HEK293T (cell line): ENCODE measurements around the gene CSNK1D.

ENCODE experiments used
- CTCF ChIA-PET: fragments of 350-600 bp; formaldehyde crosslinking; extraction: SDS; loops from one replicate; lab custom pipeline; 2021; ENCODE audit warnings: antibody characterized with exemption, inconsistent platforms; lab: Yijun Ruan, JAX
- POLR2A ChIA-PET: fragments of 350-600 bp; formaldehyde crosslinking; extraction: SDS; loops from one replicate; lab custom pipeline; 2020; ENCODE audit warnings: antibody characterized with exemption, inconsistent platforms; lab: Yijun Ruan, JAX
- DNase-seq: peaks from one replicate; pipeline ENCODE4 v3.0.0; 2012; ENCODE audit warnings: mixed read lengths; ENCODE audit errors: extremely low spot score
- ARNT ChIP-seq: fragments of 450-650 bp; IDR thresholded peaks from 2 replicates; pipeline ENCODE4 v1.6.1; 2017; ENCODE audit warnings: mild to moderate bottlenecking
- BHLHE40 ChIP-seq: fragments of 450-650 bp; IDR thresholded peaks from 2 replicates; pipeline ENCODE4 v1.6.1; 2016; ENCODE audit warnings: mild to moderate bottlenecking, moderate library complexity, borderline replicate concordance
- CTBP1 ChIP-seq: fragments of 450-650 bp; IDR thresholded peaks from 2 replicates; pipeline ENCODE4 v1.6.1; 2016; ENCODE audit warnings: borderline replicate concordance
- ELF4 ChIP-seq: fragments of 450-650 bp; IDR thresholded peaks from 2 replicates; pipeline ENCODE4 v1.6.1; 2017; ENCODE audit warnings: antibody characterized with exemption
- FOXA1 ChIP-seq: fragments of 450-650 bp; IDR thresholded peaks from 2 replicates; pipeline ENCODE4 v1.6.1; 2016; ENCODE audit warnings: mild to moderate bottlenecking
- FOXK2 ChIP-seq: fragments of 450-650 bp; IDR thresholded peaks from 2 replicates; pipeline ENCODE4 v1.6.1; 2016; ENCODE audit warnings: mild to moderate bottlenecking
- FOXM1 ChIP-seq: fragments of 450-650 bp; IDR thresholded peaks from 2 replicates; pipeline ENCODE4 v1.6.1; 2017; ENCODE audit warnings: mild to moderate bottlenecking, borderline replicate concordance
- HDGF ChIP-seq: fragments of 450-650 bp; IDR thresholded peaks from 2 replicates; pipeline ENCODE4 v1.6.1; 2017; ENCODE audit warnings: antibody characterized with exemption, borderline replicate concordance
- L3MBTL2 ChIP-seq: fragments of 450-650 bp; conservative IDR thresholded peaks from 2 replicates; pipeline ENCODE4 v1.6.1; 2016; ENCODE audit warnings: mild to moderate bottlenecking
- LEF1 ChIP-seq: fragments of 450-650 bp; IDR thresholded peaks from 2 replicates; pipeline ENCODE4 v1.6.1; 2017; ENCODE audit warnings: mild to moderate bottlenecking, borderline replicate concordance
- NFRKB ChIP-seq: fragments of 450-650 bp; IDR thresholded peaks from 2 replicates; pipeline ENCODE4 v1.6.1; 2016; ENCODE audit warnings: mild to moderate bottlenecking, moderate library complexity
- PKNOX1 ChIP-seq: fragments of 450-650 bp; IDR thresholded peaks from 2 replicates; pipeline ENCODE4 v1.6.1; 2016
- SP1 ChIP-seq: fragments of 450-650 bp; IDR thresholded peaks from 2 replicates; pipeline ENCODE4 v1.6.1; 2017
- SUZ12 ChIP-seq: fragments of 450-650 bp; IDR thresholded peaks from 2 replicates; pipeline ENCODE4 v1.6.1; 2016; ENCODE audit warnings: mild to moderate bottlenecking
- TARDBP ChIP-seq: fragments of 450-650 bp; IDR thresholded peaks from 2 replicates; pipeline ENCODE4 v1.6.1; 2016
- ZNF384 ChIP-seq: fragments of 450-650 bp; IDR thresholded peaks from 2 replicates; pipeline ENCODE4 v1.6.1; 2016

Gene CSNK1D

DNA sequence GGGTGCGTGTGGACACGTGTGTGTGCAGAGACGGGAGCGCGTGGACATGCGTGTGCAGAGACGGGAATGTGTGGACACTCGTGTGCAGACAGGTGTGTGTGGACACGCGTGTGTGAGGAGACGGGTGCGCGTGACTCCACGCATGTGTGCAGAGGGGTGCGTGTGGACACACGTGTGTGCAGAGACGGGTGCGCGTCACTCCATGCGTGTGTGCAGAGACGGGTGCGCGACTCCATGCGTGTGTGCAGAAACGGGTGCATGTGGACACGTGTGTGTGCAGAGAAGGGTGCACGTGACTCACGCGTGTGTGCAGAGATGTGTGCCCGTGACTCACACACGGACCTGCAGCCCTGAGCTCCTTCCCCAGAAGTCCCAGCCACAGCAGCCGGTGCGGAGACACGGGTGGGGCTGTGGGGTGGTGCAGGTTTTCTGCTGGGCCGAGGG, 46.1 kb upstream of the CSNK1D start:
- CTCF ChIA-PET = no interaction called here
- POLR2A ChIA-PET = no interaction called here

DNA sequence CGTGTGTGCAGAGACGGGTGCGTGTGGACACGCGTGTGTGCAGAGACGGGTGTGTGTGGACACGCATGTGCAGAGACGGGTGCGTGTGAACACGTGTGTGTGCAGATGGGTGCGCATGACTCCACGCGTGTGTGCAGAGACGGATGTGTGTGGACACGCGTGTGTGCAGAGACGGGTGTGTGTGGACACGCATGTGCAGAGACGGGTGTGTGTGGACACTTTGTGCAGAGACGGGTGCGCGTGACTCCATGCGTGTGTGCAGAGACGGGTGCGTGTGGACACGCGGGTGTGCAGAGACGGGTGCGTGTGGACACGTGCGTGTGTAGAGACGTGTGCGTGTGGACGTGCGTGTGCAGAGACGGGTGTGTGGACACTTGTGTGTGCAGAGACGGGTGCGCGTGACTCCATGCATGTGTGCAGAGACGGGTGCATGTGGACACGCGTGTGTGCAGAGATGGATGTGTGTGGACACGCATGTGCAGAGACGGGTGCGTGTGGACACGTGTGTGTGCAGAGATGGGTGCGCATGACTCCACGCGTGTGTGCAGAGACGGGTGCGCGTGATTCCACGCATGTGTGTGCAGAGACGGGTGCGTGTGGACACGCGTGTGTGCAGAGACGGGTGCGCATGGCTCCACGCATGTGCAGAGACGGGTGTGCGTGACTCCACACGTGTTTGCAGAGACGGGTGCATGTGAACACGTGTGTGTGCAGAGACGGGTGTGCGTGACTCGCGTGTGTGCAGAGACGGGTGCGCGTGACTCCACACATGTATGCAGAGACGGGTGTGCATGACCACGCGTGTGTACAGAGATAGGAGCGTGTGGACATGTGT, 45.5 kb upstream of the CSNK1D start:
- CTCF ChIA-PET = no interaction called here

More for the DNA sequence above, 46.1 kb upstream of the CSNK1D start:
- no peak for TF ChIP-seq FOXM1
- TF ChIP-seq TARDBP = no peak
- no peak for TF ChIP-seq ZNF384
- no peak for TF ChIP-seq LEF1
- TF ChIP-seq ARNT = no peak
- no peak for TF ChIP-seq SP1
- no peak for TF ChIP-seq PKNOX1
- TF ChIP-seq FOXK2 = no peak
- TF ChIP-seq ELF4 = no peak
- no peak for TF ChIP-seq BHLHE40
- no peak for TF ChIP-seq HDGF
- TF ChIP-seq NFRKB = no peak
- TF ChIP-seq FOXA1 = no peak
- TF ChIP-seq CTBP1 = no peak
- no peak for TF ChIP-seq L3MBTL2
- no peak for TF ChIP-seq SUZ12
- DNase-seq = no peak

GRCh38 chr17:82318169-82318498, 44.6 kb upstream of the CSNK1D start:
- no peak for DNase-seq
- CTCF ChIA-PET = no interaction called here
- POLR2A ChIA-PET = no interaction called here
- TF ChIP-seq LEF1 = no peak
- no peak for TF ChIP-seq BHLHE40
- no peak for TF ChIP-seq ZNF384
- no peak for TF ChIP-seq PKNOX1
- no peak for TF ChIP-seq NFRKB
- TF ChIP-seq TARDBP = no peak
- no peak for TF ChIP-seq SUZ12
- no peak for TF ChIP-seq ARNT
- TF ChIP-seq ELF4 = no peak
- no peak for TF ChIP-seq SP1
- no peak for TF ChIP-seq FOXA1
- TF ChIP-seq HDGF = no peak
- no peak for TF ChIP-seq L3MBTL2

More for the DNA sequence above, 45.5 kb upstream of the CSNK1D start:
- no peak for TF ChIP-seq FOXA1
- TF ChIP-seq ARNT = no peak
- TF ChIP-seq FOXK2 = no peak
- TF ChIP-seq CTBP1 = no peak
- no peak for TF ChIP-seq BHLHE40
- no peak for TF ChIP-seq SUZ12
- no peak for TF ChIP-seq HDGF
- no peak for TF ChIP-seq L3MBTL2
- no peak for TF ChIP-seq ELF4
- TF ChIP-seq NFRKB = no peak
- no peak for TF ChIP-seq PKNOX1
- TF ChIP-seq SP1 = no peak
- no peak for TF ChIP-seq LEF1
- TF ChIP-seq ZNF384 = no peak
- TF ChIP-seq TARDBP = no peak
- no peak for TF ChIP-seq FOXM1
- POLR2A ChIA-PET = no interaction called here
- DNase-seq = no peak

- no peak for DNase-seq
- TF ChIP-seq BHLHE40 (no peak), SUZ12 (no peak), FOXA1 (no peak), ARNT (no peak), ELF4 (no peak), LEF1 (no peak), SP1 (no peak), CTBP1 (no peak), ZNF384 (no peak), FOXK2 (no peak), NFRKB (no peak), TARDBP (no peak), HDGF (no peak), FOXM1 (no peak), PKNOX1 (no peak), L3MBTL2 (no peak)
- POLR2A ChIA-PET = interaction anchor here (0.9 kb wide), 3 partner anchors 16 to 49 kb away, joined by 3 to 4 read pairs (median 3); partner anchors contain the start of gene SECTM1
- CTCF ChIA-PET = no interaction called here
These were observed 44.1 kb upstream of the CSNK1D start, which contains the start of gene CD7 for GRCh38 chr17:82317394-82318168. Gene CD7, minus strand, starts transcription at chr17:82317608. Its CDS starts 113 bp downstream, at chr17:82317495.
